IMR-90 (cell line): Measurements from ENCODE around the gene COL13A1.

Experiments used
- MAFK ChIP-seq: IDR thresholded peaks from 2 replicates; pipeline ENCODE4 v1.6.1; 2012; ENCODE audit warnings: low read depth, low read length, improper control_type of control experiment
- POLR2A ChIP-seq: IDR thresholded peaks from 2 replicates; pipeline ENCODE4 v1.6.1; 2012; ENCODE audit warnings: mild to moderate bottlenecking, low read depth, low read length
- RAD21 ChIP-seq: IDR thresholded peaks from 2 replicates; pipeline ENCODE4 v1.6.1; 2012; ENCODE audit warnings: low read length, improper control_type of control experiment
- TF ChIP-seq, protein P1 (sequence below): conservative IDR thresholded peaks from 2 replicates; pipeline ENCODE4 v1.5.1; 2012; ENCODE audit warnings: mild to moderate bottlenecking, low read depth, low read length, improper control_type of control experiment
- TF ChIP-seq, protein P2 (sequence below): fragments of 150-350 bp; IDR thresholded peaks from 2 replicates; pipeline ENCODE4 v1.6.1; 2017; ENCODE audit warnings: mild to moderate bottlenecking, antibody characterized with exemption, low read length, low read depth

DNA sequence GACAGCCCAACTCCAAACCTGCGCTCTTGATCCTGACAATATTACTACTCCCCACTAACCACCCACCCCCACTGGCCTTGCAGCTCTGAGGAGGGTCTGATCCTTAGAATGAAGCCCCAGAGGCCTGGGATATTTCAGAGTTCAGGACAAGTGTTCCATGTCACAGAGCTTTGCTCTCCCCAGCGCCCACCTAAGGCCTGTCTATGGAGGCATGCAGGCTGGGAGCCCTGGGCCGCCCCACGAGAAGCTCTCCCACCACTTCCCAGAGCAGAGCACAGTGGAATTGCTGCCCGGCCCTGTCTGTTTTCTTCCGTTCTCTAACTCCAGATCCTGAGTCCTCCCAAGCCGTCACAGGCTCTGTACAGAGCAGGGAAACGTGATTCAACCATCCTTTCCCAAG lies 74.6 kb downstream of the COL13A1 start:
- TF ChIP-seq, protein P1, sequence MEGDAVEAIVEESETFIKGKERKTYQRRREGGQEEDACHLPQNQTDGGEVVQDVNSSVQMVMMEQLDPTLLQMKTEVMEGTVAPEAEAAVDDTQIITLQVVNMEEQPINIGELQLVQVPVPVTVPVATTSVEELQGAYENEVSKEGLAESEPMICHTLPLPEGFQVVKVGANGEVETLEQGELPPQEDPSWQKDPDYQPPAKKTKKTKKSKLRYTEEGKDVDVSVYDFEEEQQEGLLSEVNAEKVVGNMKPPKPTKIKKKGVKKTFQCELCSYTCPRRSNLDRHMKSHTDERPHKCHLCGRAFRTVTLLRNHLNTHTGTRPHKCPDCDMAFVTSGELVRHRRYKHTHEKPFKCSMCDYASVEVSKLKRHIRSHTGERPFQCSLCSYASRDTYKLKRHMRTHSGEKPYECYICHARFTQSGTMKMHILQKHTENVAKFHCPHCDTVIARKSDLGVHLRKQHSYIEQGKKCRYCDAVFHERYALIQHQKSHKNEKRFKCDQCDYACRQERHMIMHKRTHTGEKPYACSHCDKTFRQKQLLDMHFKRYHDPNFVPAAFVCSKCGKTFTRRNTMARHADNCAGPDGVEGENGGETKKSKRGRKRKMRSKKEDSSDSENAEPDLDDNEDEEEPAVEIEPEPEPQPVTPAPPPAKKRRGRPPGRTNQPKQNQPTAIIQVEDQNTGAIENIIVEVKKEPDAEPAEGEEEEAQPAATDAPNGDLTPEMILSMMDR: no peak
- TF ChIP-seq MAFK (no peak), POLR2A (no peak), RAD21 (no peak)
- TF ChIP-seq, protein P2, sequence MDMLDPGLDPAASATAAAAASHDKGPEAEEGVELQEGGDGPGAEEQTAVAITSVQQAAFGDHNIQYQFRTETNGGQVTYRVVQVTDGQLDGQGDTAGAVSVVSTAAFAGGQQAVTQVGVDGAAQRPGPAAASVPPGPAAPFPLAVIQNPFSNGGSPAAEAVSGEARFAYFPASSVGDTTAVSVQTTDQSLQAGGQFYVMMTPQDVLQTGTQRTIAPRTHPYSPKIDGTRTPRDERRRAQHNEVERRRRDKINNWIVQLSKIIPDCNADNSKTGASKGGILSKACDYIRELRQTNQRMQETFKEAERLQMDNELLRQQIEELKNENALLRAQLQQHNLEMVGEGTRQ: no peak
